HT1080 (cell line): ENCODE measurements around the gene CH25H. TPM values are rescaled to one million over a fixed set of nuclear protein-coding genes. Genes with fewer than 3 reads are reported as not detected.
A peak's percentile ranks its signal among the peaks of the same experiment; 100 is the strongest.
"Not testable (repeated sequence)": the region's sequence is repeated elsewhere in the genome, so short reads cannot be mapped to it uniquely, and the experiment has no call there.

Experiments
- DNase-seq: peaks from one replicate; pipeline ENCODE4 v3.0.0-alpha.2; 2015; ENCODE audit warnings: low read depth
- polyA plus RNA-seq, 2 experiments: library from polyadenylated mRNA; depleted of rRNA; stranded (reverse); fragments of >200 nt; gene quantifications; 2 replicates each; pipeline ENCODE4 v1.2.3, GENCODE V29; 2015
- total RNA-seq: library from RNA; depleted of rRNA; stranded (reverse); fragments of >200 nt; shearing (Covaris generic); gene quantifications from 2 replicates; pipeline ENCODE4 v1.2.3, GENCODE V29; 2014; rRNA removed

Gene CH25H
- not detected in 2 replicates for total RNA-seq
- polyA plus RNA-seq (2015; cell fraction: cytosol; rRNA removed): not detected in 2 replicates
- polyA plus RNA-seq (2015; cell fraction: nucleus; rRNA removed): 0.07 TPM in 1 of 2 replicates, not detected in the other

DNA sequence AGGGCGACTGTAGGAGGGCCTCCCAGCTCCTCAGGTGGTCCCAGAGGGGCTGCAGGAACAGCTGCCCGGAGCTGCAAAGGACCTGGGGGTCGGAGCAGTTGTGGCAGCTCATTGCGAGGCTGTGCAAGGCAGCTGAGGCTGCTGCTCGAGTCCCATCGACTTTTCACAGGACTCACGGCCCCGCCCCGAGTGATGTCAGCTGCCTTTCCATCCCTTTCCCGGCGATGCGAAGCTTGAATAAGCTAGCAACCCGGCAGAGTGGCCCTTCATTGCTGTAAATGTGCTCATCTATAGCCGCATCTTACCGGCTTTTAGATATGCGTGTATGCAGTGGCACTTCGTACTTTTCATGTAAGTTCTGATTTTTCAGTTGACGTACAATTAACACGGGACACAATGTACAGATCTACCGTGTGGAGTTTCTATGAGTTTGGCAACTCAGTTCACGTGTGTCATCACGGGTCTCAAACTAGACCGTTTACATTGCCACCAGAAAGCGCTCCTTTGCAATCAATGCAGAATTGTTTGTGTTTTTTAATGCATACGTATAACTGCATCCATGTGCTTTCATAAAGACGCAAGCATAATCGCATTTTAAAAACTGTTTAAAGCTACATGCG lies at the start of gene CH25H:
Gene CH25H, minus strand, starts transcription at position 137 of the 620 bp plus-strand sequence. Its CDS starts 25 bp downstream, at position 112.
- DNase-seq: peak; percentile 21

GRCh38 chr10:89256340-89256739 lies 49.2 kb upstream of the CH25H start:
- DNase-seq: no peak

DNA sequence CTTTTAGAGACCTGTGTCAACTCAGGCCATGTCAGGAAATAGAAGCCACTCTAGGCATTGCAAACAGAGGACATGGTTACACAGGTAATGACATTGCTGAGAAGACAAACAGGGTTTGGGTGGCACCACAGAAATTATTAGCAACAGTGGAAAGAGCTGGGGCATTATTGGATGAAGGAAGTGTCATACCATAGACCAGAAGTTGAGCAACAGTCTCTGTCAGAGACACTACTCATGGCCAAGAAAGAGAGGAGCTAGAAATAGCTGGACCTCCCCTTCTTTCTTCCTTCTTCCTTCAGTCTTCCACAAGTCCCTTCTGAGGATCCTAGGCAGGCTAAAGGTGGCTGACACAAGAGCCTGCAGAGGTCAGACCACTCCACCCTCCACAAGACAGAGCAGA lies 48.7 kb upstream of the CH25H start:
- DNase-seq: no peak

DNA sequence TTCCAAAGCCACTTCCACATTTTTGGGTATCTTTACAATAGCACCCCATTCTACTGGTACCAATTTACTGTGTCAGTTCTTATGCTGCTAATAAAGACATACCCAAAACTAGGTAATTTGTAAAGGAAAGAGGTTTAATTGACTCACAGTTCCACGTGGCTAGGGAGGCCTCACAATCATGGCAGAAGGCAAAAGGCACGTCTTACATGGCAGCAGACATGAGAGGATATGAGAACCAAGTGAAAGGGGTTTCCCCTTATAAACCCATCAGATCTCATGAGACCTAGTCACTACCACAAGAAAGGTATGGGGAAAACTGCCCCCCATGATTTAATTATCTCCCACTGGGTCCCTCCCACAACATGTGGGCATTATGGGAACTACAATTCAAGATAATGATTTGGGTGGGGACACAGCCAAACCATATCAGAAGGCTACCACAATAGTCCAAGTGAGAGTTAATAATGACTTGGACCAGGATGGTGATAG lies 48.0 kb upstream of the CH25H start:
- DNase-seq: not testable (repeated sequence)

DNA sequence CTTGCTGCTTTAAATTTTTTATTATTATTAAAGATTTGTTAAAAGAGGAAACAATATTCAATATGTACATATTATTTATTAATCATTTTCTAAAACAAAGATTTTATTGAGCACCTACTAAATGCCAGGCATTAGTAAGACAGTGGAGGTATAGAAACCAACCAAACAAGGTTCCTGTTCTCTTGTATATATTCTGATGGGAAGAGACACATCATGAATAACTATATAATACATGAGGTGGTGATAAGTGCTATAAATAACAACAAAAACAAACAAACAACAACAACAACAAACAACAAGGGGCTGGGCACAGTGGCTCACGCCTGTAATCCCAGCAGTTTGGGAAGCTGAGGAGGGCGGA lies 45.1 kb upstream of the CH25H start:
- DNase-seq: no peak

DNA sequence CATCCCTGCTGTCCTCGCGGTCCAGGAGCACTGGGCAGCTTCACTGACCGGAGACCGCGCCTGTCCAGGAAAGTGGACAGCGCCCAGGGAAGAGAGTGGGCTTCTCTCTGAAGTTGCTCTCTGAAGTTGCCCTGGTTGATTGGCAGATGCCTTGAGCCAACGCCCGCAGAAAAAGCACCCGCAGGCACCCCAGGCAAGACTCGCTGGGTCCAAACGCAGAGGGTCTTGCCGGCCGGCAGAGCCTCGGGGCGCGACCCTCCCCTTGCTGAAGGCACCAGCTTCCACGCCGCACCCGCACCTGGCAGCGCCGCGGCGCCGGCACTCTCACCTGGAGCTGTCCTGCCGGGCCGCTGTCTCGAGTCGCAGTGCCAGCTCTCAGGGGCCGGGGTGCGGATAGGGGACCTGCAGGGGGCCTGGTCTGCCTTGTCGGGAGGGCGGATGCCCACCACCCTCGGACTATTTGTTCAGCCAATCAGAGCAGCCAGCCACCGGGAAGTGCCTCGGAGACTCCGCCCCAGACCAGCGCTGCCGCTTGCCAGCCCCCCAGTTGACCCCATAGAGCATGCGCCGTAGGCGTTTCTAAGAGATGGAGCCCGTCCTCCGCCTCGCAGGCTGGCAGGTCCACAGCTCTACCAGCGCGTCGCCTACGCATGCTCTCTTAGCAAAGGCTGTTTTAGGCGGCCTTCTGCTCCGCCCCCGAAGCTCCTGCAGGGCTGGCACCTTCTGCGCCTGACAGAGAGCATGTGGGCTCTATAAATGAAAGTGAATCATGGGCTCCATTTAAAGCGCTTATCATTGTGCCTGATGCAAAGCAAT lies 44.5 kb upstream of the CH25H start, which contains the start of gene LIPA:
Gene LIPA, minus strand, starts transcription at position 367 of the 816 bp plus-strand sequence. CDS start 4,127 bp downstream, outside the sequence.
- peak; percentile 99 for DNase-seq

DNA sequence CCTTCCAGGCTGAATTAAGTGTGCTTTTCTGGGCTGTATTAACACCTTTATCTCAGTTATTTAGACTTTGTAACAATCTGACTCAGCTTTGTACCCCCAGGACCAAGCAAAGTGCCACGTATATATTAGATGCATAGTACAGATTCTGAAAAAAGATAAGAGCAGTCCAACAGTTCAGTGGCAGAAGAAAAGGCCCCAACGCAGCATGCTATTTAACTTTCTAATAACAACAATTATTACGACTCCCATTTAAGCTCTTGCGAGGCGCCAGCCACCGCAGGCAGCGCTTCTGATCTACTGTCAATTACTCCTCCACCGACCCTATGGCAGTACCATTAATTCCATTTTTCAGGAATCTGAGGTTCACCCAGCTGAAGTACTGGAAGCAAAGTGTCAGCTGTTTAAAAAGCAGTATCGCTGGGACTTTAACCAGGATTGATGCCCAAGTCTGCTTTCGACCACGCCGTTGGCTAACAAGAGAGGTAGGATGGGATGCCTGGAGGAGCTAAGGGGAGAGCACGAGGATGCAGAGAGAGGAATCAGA lies 43.8 kb upstream of the CH25H start:
- no peak for DNase-seq

GRCh38 chr10:89248990-89249389 lies 41.9 kb upstream of the CH25H start:
- DNase-seq: no peak

DNA sequence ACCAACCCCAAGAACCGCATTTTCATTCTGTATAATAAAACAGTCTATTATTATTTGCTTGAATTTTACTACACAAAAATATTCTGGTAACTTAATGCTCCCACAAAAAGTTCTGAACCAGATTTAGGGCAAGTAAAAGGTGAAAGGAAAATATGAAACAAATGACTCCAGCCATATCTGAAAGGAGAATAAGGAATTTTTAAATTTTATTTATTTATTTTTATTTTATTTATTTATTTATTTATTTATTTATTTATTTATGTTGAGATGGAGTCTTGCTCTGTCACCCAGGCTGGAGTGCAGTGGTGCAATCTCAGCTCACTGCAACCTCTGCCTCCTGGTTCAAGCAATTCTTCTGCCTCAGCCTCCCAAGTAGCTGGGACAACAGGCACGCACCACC lies 40.5 kb upstream of the CH25H start:
- not testable (repeated sequence) for DNase-seq

DNA sequence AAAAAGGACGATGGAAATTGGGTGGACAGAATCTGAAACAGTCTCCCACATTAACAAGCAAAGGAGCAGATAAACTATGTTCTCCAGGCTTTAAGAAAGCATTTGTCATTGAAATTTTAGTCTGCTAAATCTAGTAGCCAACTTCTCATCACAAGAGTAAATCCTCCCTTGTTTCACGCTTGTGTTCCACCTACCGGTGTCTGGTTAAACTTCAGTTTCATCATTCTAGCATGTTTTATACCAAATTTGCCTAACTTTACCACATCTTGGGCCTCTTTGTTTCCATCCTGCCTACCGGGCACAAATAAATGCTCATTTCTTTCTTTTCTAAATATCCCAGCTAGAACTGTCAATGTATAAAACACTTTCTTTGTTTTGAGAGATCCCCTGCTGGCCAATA lies 38.7 kb upstream of the CH25H start:
- DNase-seq: no peak

DNA sequence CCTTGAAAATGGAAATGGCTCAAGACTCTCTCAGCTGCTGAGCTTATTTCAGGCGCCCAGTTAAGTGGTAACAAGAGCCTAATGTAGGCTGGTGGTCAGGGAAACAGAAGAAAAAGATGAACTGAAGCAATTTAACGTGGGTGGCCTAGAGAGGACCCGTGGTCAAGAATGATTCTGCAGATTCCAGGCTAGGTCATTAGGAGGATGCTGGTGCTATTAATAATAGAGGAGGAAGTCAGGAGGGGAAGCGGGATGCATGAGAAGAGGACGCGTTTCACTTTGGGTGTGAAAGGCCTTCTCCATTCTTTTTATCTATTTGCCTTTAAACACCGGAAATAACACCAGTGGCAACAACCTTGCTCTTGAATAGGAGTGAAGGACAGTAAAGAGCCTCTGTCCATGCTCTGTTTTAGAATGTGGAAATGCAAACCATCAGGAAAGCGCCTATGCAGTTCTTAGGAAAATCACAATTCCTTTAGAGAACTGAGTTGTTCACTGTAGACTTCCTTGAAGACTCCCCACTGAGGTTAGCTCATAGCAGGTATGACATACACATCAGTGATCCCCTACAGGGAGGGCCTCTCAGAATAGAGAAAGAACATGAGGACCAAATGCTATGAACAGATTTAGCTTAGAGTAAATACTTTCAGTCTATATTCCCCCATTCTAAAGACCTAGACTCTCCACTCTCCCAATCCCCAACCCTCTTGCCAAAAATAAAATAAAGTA lies 35.9 kb upstream of the CH25H start:
- no peak for DNase-seq

DNA sequence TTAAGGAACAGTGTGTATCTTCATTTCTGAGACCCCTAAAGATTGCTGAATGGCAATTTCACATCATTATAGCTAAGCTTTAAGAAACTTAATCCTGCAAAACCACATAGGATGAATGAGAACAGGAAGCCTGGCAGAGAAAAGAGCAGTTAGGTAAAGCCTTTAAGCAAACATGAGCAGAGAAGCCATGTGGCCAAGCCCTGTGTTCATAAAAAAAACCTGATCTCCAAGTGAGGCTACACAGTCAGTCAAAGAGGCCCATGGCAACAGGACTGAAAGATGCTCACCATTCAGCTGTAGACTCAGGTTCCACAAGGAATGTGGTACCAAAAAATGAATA lies 35.2 kb upstream of the CH25H start:
- no peak for DNase-seq

GRCh38 chr10:89241486-89242344 lies 34.6 kb upstream of the CH25H start:
- DNase-seq: no peak

- no peak for DNase-seq
Measured at GRCh38 chr10:89241026-89241425, 33.9 kb upstream of the CH25H start.

GRCh38 chr10:89240519-89240918 lies 33.4 kb upstream of the CH25H start:
- no peak for DNase-seq

- DNase-seq: no peak
Measured at GRCh38 chr10:89238956-89239644, 32.0 kb upstream of the CH25H start.

DNA sequence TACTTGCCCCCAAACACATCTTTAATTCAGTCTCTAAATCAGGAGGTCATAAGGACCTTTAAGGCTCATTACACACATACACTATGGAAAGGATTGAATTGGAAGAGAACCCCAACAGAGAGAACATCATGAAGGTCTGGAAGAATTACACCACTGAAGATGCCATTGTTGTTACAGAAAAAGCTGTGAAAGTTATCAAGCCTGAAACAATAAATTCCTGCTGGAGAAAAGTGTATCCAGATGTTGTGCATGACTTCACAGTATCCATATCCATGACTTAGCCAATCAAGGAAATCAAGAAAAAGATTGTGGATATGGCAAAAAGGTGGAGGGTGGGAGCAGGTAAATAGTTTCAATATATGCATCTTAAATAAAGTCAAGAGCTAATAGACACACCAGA lies 30.7 kb upstream of the CH25H start:
- no peak for DNase-seq

GRCh38 chr10:89236226-89236797 lies 29.2 kb upstream of the CH25H start:
- no peak for DNase-seq

DNA sequence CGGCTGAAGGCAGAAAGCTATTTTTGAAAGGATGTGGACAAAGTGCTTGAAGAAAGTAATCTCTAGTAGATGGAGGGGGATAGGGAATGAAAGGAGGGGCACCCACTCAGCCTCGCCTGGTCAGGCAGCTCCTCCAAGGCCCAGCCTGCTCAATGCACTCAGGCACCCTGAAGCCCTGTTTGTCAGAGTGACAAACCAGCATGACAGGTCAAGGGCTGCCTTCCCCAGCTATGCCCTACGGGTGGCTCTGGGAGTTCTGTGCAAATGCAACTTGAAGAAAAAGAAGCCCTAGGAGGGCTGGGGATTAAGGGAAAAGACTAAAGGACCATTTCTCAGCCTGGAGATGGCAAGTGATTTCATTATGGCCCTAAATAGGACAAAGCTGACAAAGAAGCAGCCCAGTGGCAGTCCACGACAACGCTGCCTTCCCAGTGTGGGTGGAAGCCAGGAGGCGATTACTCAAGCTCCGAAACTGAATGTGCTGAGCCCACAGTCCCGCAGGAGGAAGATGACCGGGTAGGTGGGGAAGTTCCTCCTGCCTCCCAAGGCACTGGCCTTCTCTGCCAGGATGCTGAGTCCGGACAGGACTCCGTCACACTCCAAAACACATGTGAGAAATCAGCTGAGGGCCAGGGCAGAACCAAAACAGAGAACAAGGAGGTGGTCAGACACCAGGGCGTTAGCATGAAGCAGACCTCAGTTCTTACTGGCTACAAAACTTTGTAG lies 28.1 kb upstream of the CH25H start:
- DNase-seq: no peak
